HEK293 (cell line): ENCODE results near the gene VWF.

Experiments
- CTCF ChIA-PET: fragments of 350-600 bp; formaldehyde crosslinking; extraction: SDS; loops from one replicate; lab custom pipeline; 2021; ENCODE audit warnings: antibody characterized with exemption; lab: Yijun Ruan, JAX
- POLR2A ChIA-PET: fragments of 300-600 bp; formaldehyde crosslinking; extraction: SDS; loops from one replicate; lab custom pipeline; 2020; ENCODE audit warnings: antibody characterized with exemption, inconsistent platforms; lab: Yijun Ruan, JAX
- H3K27ac ChIP-seq: fragments of 200-500 bp; sonication (Bioruptor generic); 2 replicates; pipeline ENCODE4 v1.5.1; 2014; ENCODE audit warnings: low read depth, low read length, control low read depth, inconsistent platforms; ENCODE audit errors: extremely low read depth
- H3K36me3 ChIP-seq, 2 experiments: fragments of 200-500 bp in 1 of 2; sonication (Bioruptor generic) in 1 of 2; 1 replicate in 1 of 2; 2 replicates in 1 of 2; pipeline ENCODE4 v1.5.1; 2014 to 2017; ENCODE audit warnings: inconsistent platforms in 2 of 2, low read length in 2 of 2; ENCODE audit not compliant: control insufficient read depth in 2 of 2, insufficient read depth in 1 of 2
- H3K4me1 ChIP-seq: fragments of 200-500 bp; sonication (Bioruptor generic); 2 replicates; pipeline ENCODE4 v1.5.1; 2014; ENCODE audit warnings: mild to moderate bottlenecking, low read length, inconsistent platforms; ENCODE audit not compliant: control insufficient read depth, insufficient read depth
- H3K4me3 ChIP-seq: 2 replicates; pipeline ENCODE4 v1.5.1; 2011; ENCODE audit warnings: low read depth, mild to moderate bottlenecking, control low read depth, low read length, moderate library complexity
- H3K9me3 ChIP-seq: fragments of 200-500 bp; sonication (Bioruptor generic); 2 replicates; pipeline ENCODE4 v1.5.1; 2014; ENCODE audit warnings: low read depth, low read length, inconsistent platforms; ENCODE audit not compliant: control insufficient read depth, insufficient read depth
- BCL11A ChIP-seq: fragments of 450-650 bp; formaldehyde crosslinking; IDR thresholded peaks from 2 replicates; pipeline ENCODE4 v1.5.1; 2016; ENCODE audit warnings: low read depth, missing biosample characterization, missing genetic modification characterization
- BCL11B ChIP-seq: fragments of 450-650 bp; formaldehyde crosslinking; IDR thresholded peaks from 2 replicates; pipeline ENCODE4 v1.5.1; 2016; ENCODE audit warnings: low read depth, missing biosample characterization, missing genetic modification characterization
- KLF7 ChIP-seq: fragments of 450-650 bp; formaldehyde crosslinking; IDR thresholded peaks from 2 replicates; pipeline ENCODE4 v1.5.1; 2016; ENCODE audit warnings: missing biosample characterization, missing genetic modification characterization, borderline replicate concordance
- PRDM1 ChIP-seq: fragments of 450-650 bp; formaldehyde crosslinking; IDR thresholded peaks from 2 replicates; pipeline ENCODE4; 2016; ENCODE audit warnings: missing biosample characterization, missing genetic modification characterization
- ZBTB21 ChIP-seq: fragments of 450-650 bp; formaldehyde crosslinking; IDR thresholded peaks from 2 replicates; pipeline ENCODE4 v1.5.1; 2017; ENCODE audit warnings: missing biosample characterization, missing genetic modification characterization
- ZFP37 ChIP-seq: fragments of 450-650 bp; formaldehyde crosslinking; IDR thresholded peaks from 2 replicates; pipeline ENCODE4 v1.5.1; 2016; ENCODE audit warnings: missing biosample characterization, missing genetic modification characterization
- ZNF112 ChIP-seq: fragments of 450-650 bp; formaldehyde crosslinking; IDR thresholded peaks from 2 replicates; pipeline ENCODE4 v1.5.0; 2017; ENCODE audit warnings: missing biosample characterization, missing genetic modification characterization
- ZNF140 ChIP-seq: fragments of 450-650 bp; formaldehyde crosslinking; IDR thresholded peaks from 2 replicates; pipeline ENCODE4 v1.5.1; 2016; ENCODE audit warnings: missing biosample characterization, missing genetic modification characterization
- ZNF146 ChIP-seq: fragments of 450-650 bp; formaldehyde crosslinking; IDR thresholded peaks from 2 replicates; pipeline ENCODE4 v1.5.1; 2016; ENCODE audit warnings: missing biosample characterization, missing genetic modification characterization
- ZNF155 ChIP-seq: fragments of 450-650 bp; formaldehyde crosslinking; IDR thresholded peaks from 2 replicates; pipeline ENCODE4 v1.5.1; 2016; ENCODE audit warnings: missing biosample characterization, missing genetic modification characterization
- ZNF221 ChIP-seq: fragments of 450-650 bp; formaldehyde crosslinking; IDR thresholded peaks from 2 replicates; pipeline ENCODE4 v1.5.1; 2017; ENCODE audit warnings: missing biosample characterization, missing genetic modification characterization, borderline replicate concordance
- ZNF239 ChIP-seq: fragments of 450-650 bp; formaldehyde crosslinking; IDR thresholded peaks from 2 replicates; pipeline ENCODE4 v1.5.1; 2016; ENCODE audit warnings: missing biosample characterization, missing genetic modification characterization
- ZNF335 ChIP-seq: fragments of 450-650 bp; formaldehyde crosslinking; conservative IDR thresholded peaks from 2 replicates; pipeline ENCODE4 v1.5.1; 2016; ENCODE audit warnings: missing biosample characterization, missing genetic modification characterization
- ZNF404 ChIP-seq: fragments of 450-650 bp; formaldehyde crosslinking; IDR thresholded peaks from 2 replicates; pipeline ENCODE4 v1.5.1; 2017; ENCODE audit warnings: missing biosample characterization, missing genetic modification characterization
- ZNF473 ChIP-seq: fragments of 450-650 bp; formaldehyde crosslinking; IDR thresholded peaks from 2 replicates; pipeline ENCODE4 v1.5.1; 2017; ENCODE audit warnings: missing biosample characterization, missing genetic modification characterization
- ZNF544 ChIP-seq: fragments of 450-650 bp; formaldehyde crosslinking; IDR thresholded peaks from 2 replicates; pipeline ENCODE4 v1.5.0; 2017; ENCODE audit warnings: missing biosample characterization, missing genetic modification characterization
- ZNF585B ChIP-seq: fragments of 450-650 bp; formaldehyde crosslinking; IDR thresholded peaks from 2 replicates; pipeline ENCODE4 v1.5.1; 2016; ENCODE audit warnings: missing biosample characterization, missing genetic modification characterization
- ZNF76 ChIP-seq: fragments of 450-650 bp; formaldehyde crosslinking; IDR thresholded peaks from 2 replicates; pipeline ENCODE4; 2016; ENCODE audit warnings: low read depth, missing biosample characterization, missing genetic modification characterization, borderline replicate concordance
- ZNF791 ChIP-seq: fragments of 450-650 bp; formaldehyde crosslinking; IDR thresholded peaks from 2 replicates; pipeline ENCODE4 v1.5.1; 2016; ENCODE audit warnings: missing biosample characterization, missing genetic modification characterization
- ZNF792 ChIP-seq: fragments of 450-650 bp; formaldehyde crosslinking; IDR thresholded peaks from 2 replicates; pipeline ENCODE4 v1.5.1; 2016; ENCODE audit warnings: missing biosample characterization, missing genetic modification characterization
- ZXDB ChIP-seq: fragments of 450-650 bp; formaldehyde crosslinking; IDR thresholded peaks from 2 replicates; pipeline ENCODE4 v1.5.1; 2016; ENCODE audit warnings: missing biosample characterization, missing genetic modification characterization
- TF ChIP-seq, protein P1 (sequence below): fragments of 450-650 bp; formaldehyde crosslinking; IDR thresholded peaks from 2 replicates; pipeline ENCODE4 v1.5.1; 2016; ENCODE audit warnings: missing biosample characterization, missing genetic modification characterization
- TF ChIP-seq, protein P2 (sequence below): fragments of 450-650 bp; formaldehyde crosslinking; IDR thresholded peaks from 2 replicates; pipeline ENCODE4 v1.5.1; 2016; ENCODE audit warnings: missing biosample characterization, missing genetic modification characterization
- TF ChIP-seq, protein P3 (sequence below): fragments of 450-650 bp; formaldehyde crosslinking; IDR thresholded peaks from 2 replicates; pipeline ENCODE4 v1.5.1; 2016; ENCODE audit warnings: missing biosample characterization, missing genetic modification characterization, low read depth
- TF ChIP-seq, protein P4 (sequence below): fragments of 450-650 bp; formaldehyde crosslinking; IDR thresholded peaks from 2 replicates; pipeline ENCODE4 v1.5.1; 2016; ENCODE audit warnings: missing biosample characterization, missing genetic modification characterization
- TF ChIP-seq, protein P5 (sequence below): fragments of 450-650 bp; formaldehyde crosslinking; IDR thresholded peaks from 2 replicates; pipeline ENCODE4 v1.5.1; 2016; ENCODE audit warnings: missing biosample characterization, missing genetic modification characterization

VWF gene

DNA sequence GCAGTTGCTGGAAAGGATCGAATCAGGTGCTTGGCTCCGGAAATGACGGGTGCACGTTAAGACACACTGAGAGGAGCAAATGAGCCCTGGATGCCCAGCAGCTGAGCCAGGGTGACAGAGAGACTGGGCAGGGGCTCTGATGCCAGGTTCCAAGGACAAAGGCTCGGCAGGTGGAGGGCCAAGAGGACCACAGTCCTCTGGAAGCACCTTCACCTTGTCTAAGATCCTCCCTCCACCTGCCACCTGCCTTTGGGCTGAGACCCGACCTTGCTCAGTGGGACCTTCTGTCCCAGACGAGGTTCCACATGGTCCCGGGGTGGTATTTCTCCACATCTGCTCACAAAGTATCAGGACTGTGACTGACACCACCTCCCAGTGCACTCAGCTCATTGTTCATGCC lies 180.4 kb downstream of the VWF start:
- 0 out of 2 replicates have a peak, but pooled peaks cover 2% of the 10 kb centered on the region for H3K4me1 ChIP-seq
- H3K4me3 ChIP-seq = no peak overlapping the region
- CTCF ChIA-PET = no interaction called here
- no peaks in the 10 kb centered on the region for H3K36me3 ChIP-seq
- H3K27ac ChIP-seq = no peak overlapping the region
- TF ChIP-seq ZNF544 (tag by site-specific recombination) (no peak), ZNF585B (tag by site-specific recombination) (no peak), BCL11B (no peak), ZNF76 (tag by site-specific recombination) (no peak), ZNF155 (tag by site-specific recombination) (no peak), ZNF335 (no peak), ZNF221 (tag by site-specific recombination) (no peak), ZNF792 (tag by site-specific recombination) (no peak), ZNF140 (tag by site-specific recombination) (no peak), ZNF473 (no peak), ZFP37 (tag by site-specific recombination) (no peak), PRDM1 (tag by site-specific recombination) (no peak), ZNF146 (no peak), ZBTB21 (tag by site-specific recombination) (no peak), ZNF112 (tag by site-specific recombination) (no peak)
- TF ChIP-seq, protein P1, sequence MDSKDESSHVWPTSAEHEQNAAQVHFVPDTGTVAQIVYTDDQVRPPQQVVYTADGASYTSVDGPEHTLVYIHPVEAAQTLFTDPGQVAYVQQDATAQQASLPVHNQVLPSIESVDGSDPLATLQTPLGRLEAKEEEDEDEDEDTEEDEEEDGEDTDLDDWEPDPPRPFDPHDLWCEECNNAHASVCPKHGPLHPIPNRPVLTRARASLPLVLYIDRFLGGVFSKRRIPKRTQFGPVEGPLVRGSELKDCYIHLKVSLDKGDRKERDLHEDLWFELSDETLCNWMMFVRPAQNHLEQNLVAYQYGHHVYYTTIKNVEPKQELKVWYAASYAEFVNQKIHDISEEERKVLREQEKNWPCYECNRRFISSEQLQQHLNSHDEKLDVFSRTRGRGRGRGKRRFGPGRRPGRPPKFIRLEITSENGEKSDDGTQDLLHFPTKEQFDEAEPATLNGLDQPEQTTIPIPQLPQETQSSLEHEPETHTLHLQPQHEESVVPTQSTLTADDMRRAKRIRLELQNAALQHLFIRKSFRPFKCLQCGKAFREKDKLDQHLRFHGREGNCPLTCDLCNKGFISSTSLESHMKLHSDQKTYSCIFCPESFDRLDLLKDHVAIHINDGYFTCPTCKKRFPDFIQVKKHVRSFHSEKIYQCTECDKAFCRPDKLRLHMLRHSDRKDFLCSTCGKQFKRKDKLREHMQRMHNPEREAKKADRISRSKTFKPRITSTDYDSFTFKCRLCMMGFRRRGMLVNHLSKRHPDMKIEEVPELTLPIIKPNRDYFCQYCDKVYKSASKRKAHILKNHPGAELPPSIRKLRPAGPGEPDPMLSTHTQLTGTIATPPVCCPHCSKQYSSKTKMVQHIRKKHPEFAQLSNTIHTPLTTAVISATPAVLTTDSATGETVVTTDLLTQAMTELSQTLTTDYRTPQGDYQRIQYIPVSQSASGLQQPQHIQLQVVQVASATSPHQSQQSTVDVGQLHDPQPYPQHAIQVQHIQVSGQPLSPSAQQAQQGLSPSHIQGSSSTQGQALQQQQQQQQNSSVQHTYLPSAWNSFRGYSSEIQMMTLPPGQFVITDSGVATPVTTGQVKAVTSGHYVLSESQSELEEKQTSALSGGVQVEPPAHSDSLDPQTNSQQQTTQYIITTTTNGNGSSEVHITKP (tag by site-specific recombination) = no peak
- TF ChIP-seq, protein P2, sequence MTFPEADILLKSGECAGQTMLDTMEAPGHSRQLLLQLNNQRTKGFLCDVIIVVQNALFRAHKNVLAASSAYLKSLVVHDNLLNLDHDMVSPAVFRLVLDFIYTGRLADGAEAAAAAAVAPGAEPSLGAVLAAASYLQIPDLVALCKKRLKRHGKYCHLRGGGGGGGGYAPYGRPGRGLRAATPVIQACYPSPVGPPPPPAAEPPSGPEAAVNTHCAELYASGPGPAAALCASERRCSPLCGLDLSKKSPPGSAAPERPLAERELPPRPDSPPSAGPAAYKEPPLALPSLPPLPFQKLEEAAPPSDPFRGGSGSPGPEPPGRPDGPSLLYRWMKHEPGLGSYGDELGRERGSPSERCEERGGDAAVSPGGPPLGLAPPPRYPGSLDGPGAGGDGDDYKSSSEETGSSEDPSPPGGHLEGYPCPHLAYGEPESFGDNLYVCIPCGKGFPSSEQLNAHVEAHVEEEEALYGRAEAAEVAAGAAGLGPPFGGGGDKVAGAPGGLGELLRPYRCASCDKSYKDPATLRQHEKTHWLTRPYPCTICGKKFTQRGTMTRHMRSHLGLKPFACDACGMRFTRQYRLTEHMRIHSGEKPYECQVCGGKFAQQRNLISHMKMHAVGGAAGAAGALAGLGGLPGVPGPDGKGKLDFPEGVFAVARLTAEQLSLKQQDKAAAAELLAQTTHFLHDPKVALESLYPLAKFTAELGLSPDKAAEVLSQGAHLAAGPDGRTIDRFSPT (tag by site-specific recombination) = no peak
- TF ChIP-seq, protein P3, sequence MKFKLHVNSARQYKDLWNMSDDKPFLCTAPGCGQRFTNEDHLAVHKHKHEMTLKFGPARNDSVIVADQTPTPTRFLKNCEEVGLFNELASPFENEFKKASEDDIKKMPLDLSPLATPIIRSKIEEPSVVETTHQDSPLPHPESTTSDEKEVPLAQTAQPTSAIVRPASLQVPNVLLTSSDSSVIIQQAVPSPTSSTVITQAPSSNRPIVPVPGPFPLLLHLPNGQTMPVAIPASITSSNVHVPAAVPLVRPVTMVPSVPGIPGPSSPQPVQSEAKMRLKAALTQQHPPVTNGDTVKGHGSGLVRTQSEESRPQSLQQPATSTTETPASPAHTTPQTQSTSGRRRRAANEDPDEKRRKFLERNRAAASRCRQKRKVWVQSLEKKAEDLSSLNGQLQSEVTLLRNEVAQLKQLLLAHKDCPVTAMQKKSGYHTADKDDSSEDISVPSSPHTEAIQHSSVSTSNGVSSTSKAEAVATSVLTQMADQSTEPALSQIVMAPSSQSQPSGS (tag by site-specific recombination) = no peak
- TF ChIP-seq, all 188 proteins: peak for 0
- POLR2A ChIA-PET = no interaction called here
- H3K9me3 ChIP-seq = no peaks in the 10 kb centered on the region

DNA sequence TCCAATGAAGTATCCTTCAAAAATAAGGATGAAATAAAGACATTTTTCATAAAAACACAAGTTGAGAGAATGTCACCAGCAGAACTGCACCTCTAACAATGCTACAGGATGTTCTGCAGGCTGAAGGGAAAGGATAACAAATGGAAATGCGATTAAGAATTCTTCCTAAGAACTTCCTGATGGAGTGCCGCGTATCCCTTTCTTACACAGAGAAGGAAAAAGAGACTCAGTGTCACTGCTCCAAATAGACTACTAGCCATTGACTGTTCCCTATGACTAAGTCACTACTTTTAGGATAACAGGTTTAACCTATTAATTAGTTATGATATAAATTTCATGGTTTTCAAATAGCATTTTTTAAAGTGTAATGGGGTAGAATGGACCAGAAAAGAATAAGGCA lies 182.6 kb downstream of the VWF start:
- H3K27ac ChIP-seq = no peak overlapping the region
- no peak overlapping the region for H3K4me3 ChIP-seq
- H3K36me3 ChIP-seq = no peaks in the 10 kb centered on the region
- ChIA-PET POLR2A (no interaction called here), CTCF (no interaction called here)
- H3K4me1 ChIP-seq = 0 out of 2 replicates have a peak, but pooled peaks cover 2% of the 10 kb centered on the region
- no peaks in the 10 kb centered on the region for H3K9me3 ChIP-seq
- TF ChIP-seq ZNF404 (tag by site-specific recombination) = no peak
- TF ChIP-seq, protein P4, sequence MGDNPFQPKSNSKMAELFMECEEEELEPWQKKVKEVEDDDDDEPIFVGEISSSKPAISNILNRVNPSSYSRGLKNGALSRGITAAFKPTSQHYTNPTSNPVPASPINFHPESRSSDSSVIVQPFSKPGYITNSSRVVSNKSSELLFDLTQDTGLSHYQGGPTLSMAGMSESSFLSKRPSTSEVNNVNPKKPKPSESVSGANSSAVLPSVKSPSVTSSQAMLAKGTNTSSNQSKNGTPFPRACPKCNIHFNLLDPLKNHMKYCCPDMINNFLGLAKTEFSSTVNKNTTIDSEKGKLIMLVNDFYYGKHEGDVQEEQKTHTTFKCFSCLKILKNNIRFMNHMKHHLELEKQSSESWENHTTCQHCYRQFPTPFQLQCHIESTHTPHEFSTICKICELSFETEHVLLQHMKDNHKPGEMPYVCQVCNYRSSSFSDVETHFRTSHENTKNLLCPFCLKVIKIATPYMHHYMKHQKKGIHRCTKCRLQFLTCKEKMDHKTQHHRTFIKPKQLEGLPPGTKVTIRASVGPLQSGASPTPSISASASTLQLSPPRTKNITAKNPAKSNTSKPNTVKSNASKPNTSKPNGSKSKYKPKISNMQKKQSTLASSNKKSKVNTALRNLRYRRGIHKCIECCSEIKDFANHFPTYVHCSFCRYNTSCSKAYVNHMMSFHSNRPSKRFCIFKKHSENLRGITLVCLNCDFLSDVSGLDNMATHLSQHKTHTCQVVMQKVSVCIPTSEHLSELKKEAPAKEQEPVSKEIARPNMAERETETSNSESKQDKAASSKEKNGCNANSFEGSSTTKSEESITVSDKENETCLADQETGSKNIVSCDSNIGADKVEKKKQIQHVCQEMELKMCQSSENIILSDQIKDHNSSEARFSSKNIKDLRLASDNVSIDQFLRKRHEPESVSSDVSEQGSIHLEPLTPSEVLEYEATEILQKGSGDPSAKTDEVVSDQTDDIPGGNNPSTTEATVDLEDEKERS (tag by site-specific recombination) = no peak
- no peak for TF ChIP-seq ZXDB (tag by site-specific recombination)
- no peak for TF ChIP-seq ZNF239
- no peak for TF ChIP-seq KLF7 (tag by site-specific recombination)
- no peak for TF ChIP-seq BCL11A (tag by site-specific recombination)
- TF ChIP-seq ZNF791 (tag by site-specific recombination) = no peak
- TF ChIP-seq ZNF146 = no peak
- TF ChIP-seq, protein P5, sequence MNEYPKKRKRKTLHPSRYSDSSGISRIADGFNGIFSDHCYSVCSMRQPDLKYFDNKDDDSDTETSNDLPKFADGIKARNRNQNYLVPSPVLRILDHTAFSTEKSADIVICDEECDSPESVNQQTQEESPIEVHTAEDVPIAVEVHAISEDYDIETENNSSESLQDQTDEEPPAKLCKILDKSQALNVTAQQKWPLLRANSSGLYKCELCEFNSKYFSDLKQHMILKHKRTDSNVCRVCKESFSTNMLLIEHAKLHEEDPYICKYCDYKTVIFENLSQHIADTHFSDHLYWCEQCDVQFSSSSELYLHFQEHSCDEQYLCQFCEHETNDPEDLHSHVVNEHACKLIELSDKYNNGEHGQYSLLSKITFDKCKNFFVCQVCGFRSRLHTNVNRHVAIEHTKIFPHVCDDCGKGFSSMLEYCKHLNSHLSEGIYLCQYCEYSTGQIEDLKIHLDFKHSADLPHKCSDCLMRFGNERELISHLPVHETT (tag by site-specific recombination) = no peak
